Fibroblast of mammary gland (primary cell): Measurements from ENCODE around the gene HIVEP2.

Experiments
- DNase-seq: peaks from one replicate; pipeline ENCODE4 v3.0.0-alpha.2; 2010; ENCODE audit warnings: low read depth
- H3K4me3 ChIP-seq: 2 replicates; pipeline ENCODE4 v1.5.1; 2011; ENCODE audit warnings: low read depth, mild to moderate bottlenecking, low read length, moderate library complexity; ENCODE audit not compliant: control insufficient read depth
- CTCF ChIP-seq: conservative IDR thresholded peaks from 2 replicates; pipeline ENCODE4 v1.5.1; 2011; ENCODE audit warnings: low read depth, low read length, inconsistent platforms; ENCODE audit not compliant: control insufficient read depth, insufficient read depth

The HIVEP2 gene

GRCh38 chr6:142913036-142913510, 31.9 kb downstream of the HIVEP2 start:
- H3K4me3 ChIP-seq = no peak overlapping the region
- TF ChIP-seq CTCF = no peak
- DNase-seq = no peak

GRCh38 chr6:142912125-142912524, 32.9 kb downstream of the HIVEP2 start:
- H3K4me3 ChIP-seq = no peak overlapping the region
- TF ChIP-seq CTCF = no peak

GRCh38 chr6:142911430-142911829, 33.5 kb downstream of the HIVEP2 start:
- no peak overlapping the region for H3K4me3 ChIP-seq
- DNase-seq = no peak
- TF ChIP-seq CTCF = no peak

More at GRCh38 chr6:142912125-142912524, 32.9 kb downstream of the HIVEP2 start:
- no peak for DNase-seq

- no peak for DNase-seq
- TF ChIP-seq CTCF = no peak
- no peak overlapping the region for H3K4me3 ChIP-seq
Measured at GRCh38 chr6:142909686-142910085, 35.3 kb downstream of the HIVEP2 start.

- no peak for DNase-seq
- TF ChIP-seq CTCF = no peak
- no peak overlapping the region for H3K4me3 ChIP-seq
Measured at GRCh38 chr6:142908235-142908634, 36.7 kb downstream of the HIVEP2 start.

GRCh38 chr6:142907544-142907943, 37.4 kb downstream of the HIVEP2 start:
- DNase-seq = no peak
- H3K4me3 ChIP-seq = no peak overlapping the region
- TF ChIP-seq CTCF = no peak

GRCh38 chr6:142906945-142907470, 38.0 kb downstream of the HIVEP2 start:
- H3K4me3 ChIP-seq = no peak overlapping the region
- no peak for DNase-seq
- TF ChIP-seq CTCF = no peak
